GM18907 (cell line): ENCODE data around the gene TBCK.

Source experiments
- ATAC-seq: cut with Tn5 transposase; IDR thresholded peaks from one replicate; pipeline ENCODE4 v1.9.1; 2021; ENCODE audit warnings: mild to moderate bottlenecking, moderate library complexity; ENCODE audit not compliant: unreplicated experiment

TBCK gene

DNA sequence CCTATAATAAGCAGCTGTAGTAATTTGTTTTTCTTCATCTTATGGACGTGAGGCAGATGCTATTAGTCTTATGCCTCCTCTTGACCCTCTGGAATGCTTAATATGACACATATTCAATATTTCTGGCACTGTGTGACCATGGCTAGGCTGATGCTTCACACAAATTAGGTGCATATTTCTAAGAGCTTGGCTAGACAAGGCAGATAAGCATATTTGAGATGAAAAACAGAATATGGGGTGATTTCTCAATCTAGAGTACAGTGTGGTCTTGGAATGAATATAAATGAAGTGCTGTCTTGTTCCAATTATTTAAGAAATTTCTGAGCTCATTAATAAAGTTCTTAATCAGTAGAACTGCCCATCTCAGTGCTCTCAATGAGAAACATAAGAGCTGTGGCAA, 264.5 kb downstream of the TBCK start:
- no peak for ATAC-seq

DNA sequence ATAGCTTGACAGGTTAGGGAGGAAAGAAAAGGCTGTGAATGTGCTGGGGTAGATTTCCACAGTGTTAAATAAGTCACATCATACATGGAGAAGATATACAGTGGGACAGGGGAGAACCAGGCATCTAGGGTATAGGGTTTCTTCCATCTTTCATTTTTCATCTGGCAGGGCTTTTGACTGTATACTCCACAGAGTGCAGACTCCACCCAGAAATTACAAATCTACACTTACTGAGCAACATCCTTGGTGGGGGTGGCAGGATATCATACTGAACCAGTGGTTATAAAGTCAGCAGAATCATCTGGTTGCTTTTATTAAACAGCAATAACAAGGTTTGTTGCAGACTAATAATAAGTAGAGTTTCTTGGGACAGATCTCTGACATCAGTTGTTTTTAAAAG, 266.5 kb downstream of the TBCK start:
- ATAC-seq = no peak

DNA sequence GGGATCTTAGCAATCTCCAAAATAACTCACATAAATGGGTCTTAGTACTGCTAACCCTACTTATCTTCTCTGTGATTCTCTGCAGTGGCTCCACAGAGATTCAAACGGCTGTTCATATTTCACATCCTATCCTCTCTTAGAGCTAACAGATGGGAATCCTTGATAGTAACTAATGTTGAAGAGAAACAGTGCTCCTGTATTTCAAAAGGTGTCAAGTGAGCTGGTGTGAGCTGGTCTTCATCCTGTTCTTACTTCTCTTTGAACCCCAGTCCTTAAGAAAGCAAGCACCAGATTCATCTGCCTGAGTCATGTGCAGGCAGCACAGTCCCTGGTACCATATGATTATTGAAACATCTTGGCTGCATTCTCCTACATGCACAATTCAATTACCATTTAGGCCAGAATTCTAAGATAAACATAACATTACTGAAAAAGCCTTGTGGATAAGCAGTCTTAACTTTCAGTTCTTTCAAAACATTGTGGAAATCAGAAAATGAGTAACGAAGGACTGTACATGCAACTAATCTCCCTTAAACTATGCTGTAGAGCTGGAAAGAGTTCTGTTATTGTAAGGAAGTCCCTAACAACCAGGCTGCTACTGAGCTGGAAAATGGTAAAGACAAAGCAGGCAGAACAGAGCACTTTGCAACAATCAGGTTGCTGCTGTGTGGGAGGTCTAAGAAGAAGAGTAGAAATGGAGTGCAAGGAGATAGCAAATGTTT, 267.6 kb downstream of the TBCK start:
- no peak for ATAC-seq

DNA sequence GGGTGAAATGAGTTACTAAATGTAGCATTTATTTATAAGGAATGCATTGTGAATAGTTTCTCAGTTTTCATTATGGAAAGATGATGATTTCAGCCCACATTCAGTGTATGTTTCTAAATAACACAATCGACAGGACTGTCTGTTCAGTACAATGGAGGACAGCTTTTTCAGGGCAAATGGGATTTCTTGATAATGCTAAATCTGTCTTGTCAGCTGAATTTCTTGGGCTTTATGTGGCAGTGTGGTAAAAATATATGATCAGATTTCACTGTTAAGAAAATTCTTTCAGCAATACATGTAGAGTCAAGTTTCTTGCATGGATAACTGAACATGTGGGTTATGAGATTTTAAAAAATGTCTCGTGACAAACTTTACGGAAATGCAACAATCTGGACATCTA, 269.9 kb downstream of the TBCK start:
- no peak for ATAC-seq

DNA sequence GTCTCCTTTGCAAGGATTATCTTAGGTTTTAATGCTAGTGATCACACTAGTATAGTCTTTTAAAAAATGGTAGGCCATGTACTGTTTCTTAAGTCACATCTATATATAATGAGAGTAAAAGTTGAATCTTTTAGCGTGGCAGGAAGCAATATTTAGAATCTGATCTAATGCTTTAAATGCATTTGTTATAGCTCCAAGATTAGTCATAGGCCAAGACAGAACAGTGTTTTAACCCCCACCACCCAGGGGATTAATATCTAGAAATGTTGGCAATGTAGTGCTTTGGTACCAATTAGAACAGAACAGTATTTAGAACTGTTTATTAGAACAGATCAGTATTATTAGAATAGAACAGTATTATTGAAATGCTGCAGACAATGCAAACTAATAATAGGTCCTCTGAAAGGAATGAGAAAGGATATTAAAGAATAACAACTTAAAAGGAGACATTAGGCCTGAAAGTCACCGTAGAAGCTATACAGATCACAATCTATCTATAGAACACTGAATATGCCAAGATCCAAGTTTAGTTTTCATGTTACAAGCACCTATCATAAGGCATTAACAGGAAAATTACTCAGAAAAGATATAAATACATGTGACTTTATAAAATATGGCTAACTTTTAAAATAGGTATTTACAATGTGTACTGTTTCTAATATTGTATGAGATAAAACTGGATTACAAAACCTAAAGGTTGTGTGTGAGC, 274.6 kb downstream of the TBCK start:
- ATAC-seq = no peak

DNA sequence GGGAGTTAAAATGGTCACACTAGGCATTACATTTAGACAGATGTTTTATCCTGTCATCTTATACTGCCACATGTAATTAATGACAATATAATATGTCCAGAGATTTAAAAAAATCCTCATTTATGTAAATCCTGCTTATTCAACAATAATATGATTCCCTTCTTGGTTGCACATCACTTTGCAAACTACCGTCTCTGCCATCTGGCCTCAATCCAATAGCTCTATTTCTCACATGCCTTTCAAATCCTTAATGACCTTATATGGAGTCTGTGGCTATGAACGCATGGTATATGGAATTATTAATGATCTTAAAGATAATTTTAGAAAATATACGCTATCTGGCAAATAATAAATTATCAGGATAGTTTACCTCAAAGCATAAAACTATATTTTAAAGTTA, 276.2 kb downstream of the TBCK start:
- no peak for ATAC-seq

DNA sequence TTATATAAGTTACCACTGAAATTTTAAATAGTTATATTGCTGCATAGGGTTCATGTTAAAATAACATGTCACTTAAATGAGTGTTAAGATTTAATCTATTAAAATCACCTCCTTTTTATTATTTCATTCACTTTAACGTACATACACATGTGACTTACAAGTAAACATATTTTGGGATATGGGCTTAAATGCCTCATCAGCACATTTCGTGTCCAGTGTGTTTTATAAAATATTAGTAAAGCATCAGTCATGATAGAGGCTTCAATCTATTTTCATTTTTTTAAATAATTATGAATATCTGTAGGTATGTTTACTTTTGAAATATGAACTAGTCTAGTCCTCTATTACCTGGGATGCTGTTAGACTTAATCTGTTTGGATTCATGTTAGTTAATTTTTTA, 277.1 kb downstream of the TBCK start:
- no peak for ATAC-seq

DNA sequence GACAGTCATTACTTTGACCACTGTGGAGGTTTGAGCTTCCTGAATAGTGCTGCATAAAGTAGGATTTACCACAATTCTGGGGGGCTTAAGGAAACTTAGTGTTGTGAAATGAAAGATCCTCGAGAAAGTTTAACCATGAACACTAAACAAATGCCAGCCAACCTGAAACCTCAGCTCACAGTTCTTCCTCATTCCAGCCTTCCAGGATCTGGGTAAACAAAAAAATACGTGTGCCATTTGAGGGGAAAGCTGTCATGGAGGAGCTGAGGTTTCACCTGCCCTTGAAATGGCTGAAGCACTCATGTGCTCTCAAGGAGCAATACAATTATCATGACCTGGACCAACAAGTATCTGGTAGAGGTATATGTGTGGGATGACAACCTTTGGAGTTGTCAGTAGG, 278.0 kb downstream of the TBCK start:
- no peak for ATAC-seq

DNA sequence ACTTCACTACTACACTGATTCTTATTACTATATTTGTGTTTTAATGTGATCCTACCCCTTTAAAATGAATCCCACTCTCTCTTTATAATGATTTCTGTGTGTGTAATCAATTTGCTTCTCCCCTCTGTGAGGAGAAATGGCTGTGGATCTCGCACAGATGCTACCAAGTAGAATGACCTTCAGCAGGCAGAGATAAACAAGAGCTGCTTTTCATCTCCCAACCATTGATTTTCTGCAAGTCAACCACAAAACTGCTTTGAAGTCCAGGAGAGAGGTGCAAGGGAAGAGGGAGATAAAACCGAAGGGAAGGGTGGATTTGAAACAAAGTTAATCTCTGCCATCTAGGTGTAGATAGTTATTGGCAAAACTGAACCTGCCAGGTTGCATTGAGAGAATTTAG, 279.2 kb downstream of the TBCK start:
- no peak for ATAC-seq

DNA sequence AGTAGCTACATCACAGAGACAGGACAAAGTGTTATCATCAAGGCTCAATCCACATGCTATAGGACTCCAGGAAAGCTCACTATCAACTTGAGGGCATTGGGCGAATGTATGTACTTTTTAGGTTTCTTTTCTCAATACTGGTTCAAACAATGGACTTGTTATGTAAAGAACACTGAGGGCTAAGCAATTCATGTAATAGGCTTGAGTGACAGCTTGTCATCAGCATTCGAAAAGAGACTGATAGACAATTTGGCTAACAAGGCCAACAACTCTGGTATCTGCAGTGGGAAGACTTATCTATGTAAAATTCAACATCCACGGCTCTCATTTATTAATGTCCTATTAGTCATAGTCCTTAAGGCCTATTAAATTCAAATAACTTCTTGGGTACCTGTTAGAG, 279.7 kb downstream of the TBCK start:
- no peak for ATAC-seq

DNA sequence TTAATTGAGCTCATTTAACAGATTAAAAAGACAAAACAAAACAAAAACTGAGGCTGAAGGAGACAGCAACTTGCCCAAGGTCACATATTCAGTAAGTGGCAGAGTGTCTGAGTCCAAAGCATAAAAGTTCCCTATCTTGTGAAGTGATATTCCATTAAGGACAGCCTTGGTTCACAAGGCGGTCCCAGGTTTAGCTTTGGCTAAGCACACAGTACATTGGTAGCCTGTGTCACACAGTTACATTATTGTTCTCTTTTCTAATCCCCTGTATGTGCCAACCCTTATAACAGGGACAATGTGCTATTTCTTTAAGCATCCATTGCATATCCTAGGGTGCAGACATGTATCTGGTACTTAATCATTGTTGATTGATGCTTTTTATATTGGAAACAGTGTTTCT, 280.8 kb downstream of the TBCK start:
- ATAC-seq = no peak

DNA sequence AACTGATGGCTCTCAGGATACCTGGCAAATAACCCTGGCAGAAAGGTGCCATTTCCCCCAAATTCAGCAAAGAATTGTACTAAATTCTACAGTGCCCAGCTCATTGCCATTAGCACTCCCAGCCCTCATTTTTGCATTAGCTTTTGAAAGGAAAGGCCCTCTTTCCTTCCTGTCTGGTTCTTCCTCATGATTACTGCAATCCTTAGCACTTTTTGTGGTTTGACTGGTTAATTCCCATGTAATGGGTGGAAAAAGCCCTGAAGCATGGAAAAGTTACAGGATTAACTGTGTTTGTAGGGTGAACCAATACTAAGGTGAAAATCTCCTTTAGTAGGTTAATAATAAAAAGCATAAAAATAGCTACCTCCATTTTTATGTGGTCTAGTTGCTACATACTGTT, 281.3 kb downstream of the TBCK start:
- no peak for ATAC-seq

DNA sequence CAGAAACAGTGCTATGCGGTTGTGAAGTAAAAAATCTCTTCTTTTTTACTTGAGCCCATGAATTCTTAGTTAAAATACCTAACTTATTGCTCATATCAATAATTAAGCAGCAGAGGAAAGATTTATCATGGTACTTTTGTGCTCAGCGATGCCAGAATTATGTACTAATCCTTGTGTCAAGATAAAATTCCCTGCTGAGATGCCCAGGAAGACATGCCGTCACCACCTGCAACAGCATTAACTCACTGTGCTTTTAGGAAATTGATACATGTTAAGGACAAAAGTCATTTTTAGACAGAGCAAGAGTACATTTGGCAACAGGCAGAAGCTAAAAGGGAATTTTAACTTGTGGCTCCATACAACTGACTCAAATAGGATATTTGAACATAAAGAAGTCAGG, 281.8 kb downstream of the TBCK start:
- no peak for ATAC-seq

DNA sequence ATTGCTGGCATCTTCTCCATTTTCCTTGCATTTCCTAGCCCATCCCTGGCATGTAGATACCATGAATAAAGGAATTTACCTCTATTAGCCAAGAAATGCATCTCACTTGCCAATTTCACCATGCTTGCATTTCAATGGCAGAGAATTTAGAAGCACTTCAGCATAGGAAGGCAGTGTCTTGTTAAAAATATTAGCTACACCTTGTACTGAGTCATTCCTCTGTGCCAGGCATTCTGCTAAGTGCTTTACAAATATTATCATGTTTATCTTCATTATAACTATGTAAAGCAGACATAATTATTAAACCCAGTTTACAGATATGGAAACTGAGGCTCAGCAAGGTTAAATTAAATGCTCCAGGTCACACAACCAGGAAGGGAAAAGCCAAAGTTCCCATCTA, 282.5 kb downstream of the TBCK start:
- no peak for ATAC-seq

DNA sequence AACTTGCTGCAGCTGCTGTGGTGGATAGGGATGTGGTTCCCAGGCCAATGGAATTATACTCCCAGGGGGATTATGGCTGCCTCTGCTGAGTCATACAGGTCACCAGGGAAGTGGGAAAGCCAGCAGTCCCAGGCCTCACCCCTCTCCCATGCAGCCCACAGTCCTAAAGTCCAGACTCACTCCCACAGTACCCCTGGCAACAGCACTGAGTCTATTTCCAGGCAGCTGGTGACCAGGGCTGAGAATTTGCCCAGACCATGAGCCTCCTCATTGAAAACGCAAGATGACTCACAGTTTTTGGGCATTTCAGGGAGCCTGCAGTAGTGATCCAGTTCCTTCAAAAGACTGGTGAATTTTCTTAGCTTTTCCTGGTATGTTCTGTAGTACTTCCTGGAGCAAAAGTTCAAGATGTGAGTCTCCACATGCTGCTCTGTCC, 283.1 kb downstream of the TBCK start:
- no peak for ATAC-seq

DNA sequence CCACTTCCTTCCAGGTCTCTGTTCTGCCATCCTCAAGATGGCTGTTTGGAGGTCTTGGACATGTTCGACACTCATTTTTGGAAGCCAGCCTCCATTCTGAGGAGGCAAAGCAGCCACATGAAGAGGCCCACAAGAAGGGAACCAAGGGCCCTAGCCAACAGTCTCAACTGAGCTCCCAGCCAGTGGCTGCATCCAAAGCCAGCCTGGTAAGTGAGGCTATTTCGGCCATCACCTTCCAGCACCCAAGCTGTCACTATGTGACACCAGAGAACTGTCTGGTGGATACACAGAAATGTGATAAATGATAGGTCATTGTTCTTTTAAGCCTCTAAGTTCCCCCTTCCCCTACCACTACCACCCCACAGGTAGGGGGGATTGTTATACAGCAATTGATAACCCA, 293.6 kb downstream of the TBCK start:
- no peak for ATAC-seq

DNA sequence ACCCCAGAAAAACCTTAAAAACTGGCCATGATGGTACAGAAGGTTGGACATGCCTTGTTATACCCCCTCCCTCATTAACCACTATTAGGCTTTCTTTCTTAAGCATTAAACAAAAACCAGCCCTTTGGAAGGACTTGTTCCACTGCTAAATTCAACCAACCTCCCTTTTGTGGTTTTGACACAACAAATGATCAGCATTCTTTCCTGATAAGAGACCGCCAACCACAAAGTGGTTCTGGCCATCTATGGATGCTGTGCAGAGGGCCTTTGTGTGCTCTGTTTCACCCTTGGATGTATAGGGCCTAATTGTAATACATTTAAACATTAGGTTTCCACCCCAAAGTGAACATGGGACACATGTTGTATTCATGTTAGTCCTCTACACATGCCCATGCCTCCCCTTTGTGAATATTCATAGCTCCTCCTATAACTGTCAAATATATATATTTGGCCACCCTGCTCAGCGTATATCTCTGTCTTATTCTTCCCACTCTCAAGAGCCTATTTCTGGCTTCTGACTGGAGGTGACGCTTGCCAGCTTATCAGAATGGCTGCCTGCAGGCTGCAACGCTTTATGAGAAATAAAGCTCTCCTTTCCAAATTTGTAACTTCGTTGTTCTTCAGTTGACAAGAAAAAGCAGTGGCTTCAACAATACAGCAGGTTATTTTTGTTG, 294.1 kb downstream of the TBCK start:
- ATAC-seq = no peak

DNA sequence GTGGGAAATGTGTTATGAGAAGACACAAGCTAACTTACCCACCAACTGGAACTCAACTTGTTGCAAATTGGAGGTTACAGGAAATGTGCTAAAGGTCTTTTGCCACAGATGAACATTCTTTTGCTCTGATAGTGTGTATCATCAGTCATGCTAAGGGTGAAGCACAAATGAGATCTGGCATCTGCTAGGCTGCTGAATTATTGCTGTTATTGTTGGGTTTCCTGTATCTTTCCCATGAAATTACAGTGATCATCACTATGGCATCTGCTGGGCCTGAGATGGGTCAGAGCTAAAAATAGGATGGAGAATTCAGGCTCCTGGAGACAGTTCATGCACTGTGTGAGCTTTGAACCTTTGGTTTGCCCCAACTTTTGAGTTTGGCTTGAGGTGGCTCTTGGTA, 296.2 kb downstream of the TBCK start:
- ATAC-seq = no peak

DNA sequence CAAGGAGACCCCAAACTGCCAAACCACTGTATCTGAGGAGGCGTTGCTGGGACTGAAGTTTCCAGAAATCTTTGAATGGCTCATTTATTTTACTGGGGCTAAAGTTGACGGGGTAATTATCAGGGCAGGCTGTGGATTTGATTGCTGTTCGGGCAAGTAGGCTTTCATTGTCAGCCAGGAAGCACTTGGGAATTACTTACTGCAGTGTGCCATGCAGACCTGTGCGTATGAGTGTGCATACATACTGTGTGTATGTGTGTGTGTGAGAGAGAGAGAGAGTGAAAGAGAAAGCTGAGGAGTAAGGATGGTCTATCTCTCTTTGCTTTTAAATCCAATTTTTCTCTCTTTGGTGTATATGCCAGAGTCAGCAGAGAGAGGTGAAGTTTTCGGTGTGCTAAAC, 298.0 kb downstream of the TBCK start:
- no peak for ATAC-seq

DNA sequence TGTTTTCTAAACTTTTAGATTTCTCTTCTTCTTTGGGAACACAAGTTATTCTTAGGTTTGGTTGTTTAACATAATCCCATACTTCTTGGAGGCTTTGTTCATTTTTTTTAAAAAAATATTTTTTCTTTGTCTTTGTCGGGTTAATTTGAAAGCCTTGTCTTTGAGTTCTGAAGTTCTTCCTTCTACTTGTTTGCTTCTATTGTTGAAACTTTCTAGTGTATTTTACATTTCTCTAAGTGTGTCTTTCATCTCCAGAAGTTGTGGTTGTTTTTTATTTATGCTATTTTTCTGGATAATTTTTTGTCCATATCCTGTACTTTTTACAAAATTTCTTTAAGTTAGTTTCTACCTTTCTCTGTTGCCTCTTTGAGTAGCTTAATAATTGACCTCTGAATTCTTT, 304.6 kb downstream of the TBCK start:
- ATAC-seq = no peak

DNA sequence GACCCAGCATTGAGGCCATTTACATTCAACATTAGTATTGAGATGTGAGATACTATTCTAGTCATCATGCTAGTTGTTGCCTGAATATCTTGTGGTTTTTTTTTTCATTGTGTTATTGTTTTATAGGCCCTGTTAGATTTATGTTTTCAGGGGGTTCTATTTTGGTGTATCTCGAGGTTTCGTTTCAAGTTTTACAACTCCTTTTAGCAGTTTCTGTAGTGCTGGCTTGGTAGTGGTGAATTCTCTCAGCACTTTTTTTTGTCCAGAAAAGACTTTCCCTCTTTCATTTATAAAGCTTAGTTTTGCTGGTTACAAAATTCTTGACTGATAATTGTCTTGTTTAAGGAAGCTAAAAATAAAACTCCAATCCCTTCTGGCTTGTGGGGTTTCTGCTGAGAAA, 305.2 kb downstream of the TBCK start:
- no peak for ATAC-seq

DNA sequence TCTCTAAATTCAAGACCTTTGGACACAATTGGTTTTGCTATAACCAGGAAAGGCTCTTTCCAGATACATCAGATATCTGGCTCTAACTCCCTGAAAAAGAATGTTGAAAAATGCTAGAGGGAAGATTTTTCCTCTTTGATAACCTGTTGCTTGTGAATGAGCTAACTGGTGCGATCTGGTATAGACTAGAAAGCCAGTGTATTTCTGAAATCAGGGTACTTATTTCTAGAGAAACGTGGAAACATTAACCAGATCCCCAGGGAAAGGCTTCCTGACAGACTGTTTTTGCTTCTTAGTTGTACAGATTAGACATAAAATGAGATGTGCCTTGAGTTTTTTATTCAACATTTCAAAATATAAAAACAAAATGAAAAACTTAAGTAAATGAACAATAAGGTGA, 313.0 kb downstream of the TBCK start:
- ATAC-seq = no peak
